ENCODE results near the gene BPHL.

Gene BPHL

GRCh38 chr6:3118353-3119039, at the start of gene BPHL:
TSS of gene BPHL (plus strand) at chr6:3118711. CDS start at chr6:3118741, 30 bp downstream.
- Histone ChIP-seq H3K4me3 (ENCODE audit: low read depth in 1 of 2, low read length in 2 of 2) (peak within 1 kb of the TSS; percentile 84 to 95), H3K27ac (ENCODE audit: low read length) (peak within 1 kb of the TSS; percentile 92), H3K27me3 (ENCODE audit: insufficient read depth, low read length, poor library complexity) (no peaks in the 10 kb centered on the region), H3K36me3 (ENCODE audit: insufficient read depth, low read length) (peaks cover 15% of the 10 kb centered on the region), H4K20me1 (ENCODE audit: insufficient read depth, low read length) (no peaks in the 10 kb centered on the region), H3K4me1 (ENCODE audit: insufficient read depth, low read length) (peaks cover 30% of the 10 kb centered on the region), H3K9ac (ENCODE audit: low read depth, low read length) (peak within 1 kb of the TSS; percentile 91), H2AFZ (ENCODE audit: low read depth, low read length) (peak within 1 kb of the TSS; percentile 99), H3K9me3 (ENCODE audit: insufficient read depth, low read length, severe bottlenecking) (no peaks in the 10 kb centered on the region), H3K79me2 (ENCODE audit: insufficient read depth, low read length) (peaks cover 6% of the 10 kb centered on the region), H3K4me2 (ENCODE audit: insufficient read depth, low read length) (peak within 1 kb of the TSS; percentile 97)
- peak; percentile 96 for DNase-seq
- TF ChIP-seq CTCF (IDR thresholded peaks at IDR 0.05; ENCODE audit: borderline replicate concordance, extremely low read depth, low read length, poor library complexity, severe bottlenecking) (peak; percentile 10), EZH2 (IDR thresholded peaks at IDR 0.05; ENCODE audit: borderline replicate concordance, low read depth, low read length, severe bottlenecking) (no peak)
- peak; percentile 89 for ATAC-seq (ENCODE audit: insufficient read depth, low read depth)

GRCh38 chr6:3071568-3071967, 46.9 kb upstream of the BPHL start:
- Histone ChIP-seq H3K9me3 (ENCODE audit: insufficient read depth, low read length, severe bottlenecking) (no peaks in the 10 kb centered on the region), H3K4me2 (ENCODE audit: insufficient read depth, low read length) (no peak overlapping the region), H2AFZ (ENCODE audit: low read depth, low read length) (no peak overlapping the region), H3K4me1 (ENCODE audit: insufficient read depth, low read length) (peaks cover 51% of the 10 kb centered on the region), H3K27ac (ENCODE audit: low read length) (no peak overlapping the region), H3K36me3 (ENCODE audit: insufficient read depth, low read length) (0 out of 2 replicates have a peak, but pooled peaks cover 4% of the 10 kb centered on the region), H3K27me3 (ENCODE audit: insufficient read depth, low read length, poor library complexity) (no peaks in the 10 kb centered on the region), H3K4me3 (ENCODE audit: low read depth in 1 of 2, low read length in 2 of 2) (no peak overlapping the region), H4K20me1 (ENCODE audit: insufficient read depth, low read length) (peaks cover 7% of the 10 kb centered on the region; the same call in 1 of the 2 replicates), H3K9ac (ENCODE audit: low read depth, low read length) (no peak overlapping the region), H3K79me2 (ENCODE audit: insufficient read depth, low read length) (peaks cover 75% of the 10 kb centered on the region)
- DNase-seq (no peak), ATAC-seq (ENCODE audit: insufficient read depth, low read depth) (no peak)
- no peak for TF ChIP-seq EZH2 (IDR thresholded peaks at IDR 0.05; ENCODE audit: borderline replicate concordance, low read depth, low read length, severe bottlenecking)
- no peak for TF ChIP-seq CTCF (IDR thresholded peaks at IDR 0.05; ENCODE audit: borderline replicate concordance, extremely low read depth, low read length, poor library complexity, severe bottlenecking)

- no peak for DNase-seq
- Histone ChIP-seq H3K9me3 (ENCODE audit: insufficient read depth, low read length, severe bottlenecking) (no peaks in the 10 kb centered on the region), H4K20me1 (ENCODE audit: insufficient read depth, low read length) (peaks cover 10% of the 10 kb centered on the region; the same call in 1 of the 2 replicates), H3K9ac (ENCODE audit: low read depth, low read length) (no peak overlapping the region), H3K36me3 (ENCODE audit: insufficient read depth, low read length) (peaks cover 15% of the 10 kb centered on the region), H3K4me2 (ENCODE audit: insufficient read depth, low read length) (no peak overlapping the region), H3K4me3 (ENCODE audit: low read depth in 1 of 2, low read length in 2 of 2) (no peak overlapping the region), H2AFZ (ENCODE audit: low read depth, low read length) (no peak overlapping the region), H3K4me1 (ENCODE audit: insufficient read depth, low read length) (peaks cover 43% of the 10 kb centered on the region), H3K79me2 (ENCODE audit: insufficient read depth, low read length) (peaks cover 85% of the 10 kb centered on the region), H3K27ac (ENCODE audit: low read length) (no peak overlapping the region), H3K27me3 (ENCODE audit: insufficient read depth, low read length, poor library complexity) (no peaks in the 10 kb centered on the region)
- no peak for ATAC-seq (ENCODE audit: insufficient read depth, low read depth)
- no peak for TF ChIP-seq CTCF (IDR thresholded peaks at IDR 0.05; ENCODE audit: borderline replicate concordance, extremely low read depth, low read length, poor library complexity, severe bottlenecking)
- TF ChIP-seq EZH2 (IDR thresholded peaks at IDR 0.05; ENCODE audit: borderline replicate concordance, low read depth, low read length, severe bottlenecking): no peak
Observed at GRCh38 chr6:3072798-3073197, 45.7 kb upstream of the BPHL start.
